BLaER1 treated with 17β-estradiol and CSF1 and Interleukin-3, amounts not matched to agents 10 nM and 100 nM (cell line): Measurements from ENCODE around the gene GALNT16.

Experiments
- H3K27ac ChIP-seq, 11 experiments: shearing (Covaris generic); formaldehyde crosslinking; 2 replicates each; pipeline ENCODE4 v1.8.1; 2022
- H3K27me3 ChIP-seq, 11 experiments: shearing (Covaris generic); formaldehyde crosslinking; 2 replicates each; pipeline ENCODE4 v1.8.1; 2022
- H3K36me3 ChIP-seq, 11 experiments: shearing (Covaris generic); formaldehyde crosslinking; 2 replicates each; pipeline ENCODE4 v1.8.1; 2022
- H3K4me1 ChIP-seq, 10 experiments: shearing (Covaris generic); formaldehyde crosslinking; 2 replicates each; pipeline ENCODE4 v1.8.1; 2022
- H3K4me2 ChIP-seq, 11 experiments: shearing (Covaris generic); formaldehyde crosslinking; 2 replicates each; pipeline ENCODE4 v1.8.1; 2022
- H3K4me3 ChIP-seq, 10 experiments: shearing (Covaris generic); formaldehyde crosslinking; 2 replicates each; pipeline ENCODE4 v1.8.1; 2022
- H3K9ac ChIP-seq, 11 experiments: shearing (Covaris generic); formaldehyde crosslinking; 2 replicates each; pipeline ENCODE4 v1.8.1; 2022
- H3K9me3 ChIP-seq, 11 experiments: shearing (Covaris generic); formaldehyde crosslinking; replicated peaks in 1 of 11; 2 replicates each; pipeline ENCODE4 v1.8.1; 2022
- H4K20me1 ChIP-seq, 11 experiments: shearing (Covaris generic); formaldehyde crosslinking; 2 replicates each; pipeline ENCODE4 v1.8.1; 2022
- Cebpa-rat ChIP-seq, 11 experiments: shearing (Covaris generic); IDR thresholded peaks; 2 replicates each; pipeline ENCODE4 v1.8.1; 2022

Gene GALNT16

DNA sequence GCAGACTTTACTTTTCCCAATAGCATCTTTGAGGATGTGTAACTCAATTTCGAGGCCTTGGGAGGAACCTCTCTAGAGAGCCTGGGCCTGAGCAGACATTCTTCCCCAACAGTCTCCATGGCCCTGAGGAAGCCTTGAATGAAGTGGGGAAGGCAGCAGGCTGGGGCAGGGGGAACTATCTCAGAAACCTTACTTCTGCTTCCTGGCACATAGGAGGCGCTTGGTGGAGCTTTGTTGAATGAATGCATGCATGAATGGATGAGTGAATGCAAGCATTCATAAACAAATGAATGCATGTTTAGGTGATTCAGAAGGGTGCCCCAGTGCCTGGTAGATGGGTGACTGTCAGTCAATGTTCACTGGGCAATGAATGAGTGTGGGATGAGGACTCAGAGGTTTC, 58.3 kb downstream of the GALNT16 start:
- H3K36me3 ChIP-seq = no peaks in the 10 kb centered on the region
- no peaks in the 10 kb centered on the region for H3K27me3 ChIP-seq
- H3K4me1 ChIP-seq = peaks cover 13 to 30% (median 21%) of the 10 kb centered on the region in 10 experiments; a peak in 19 of 20 replicates
- H3K9ac ChIP-seq = no peak overlapping the region
- no peaks in the 10 kb centered on the region for H3K9me3 ChIP-seq
- H3K4me3 ChIP-seq = no peak overlapping the region
- peak overlapping the region; percentile 8 to 69 (median 59); a peak in 19 of 22 replicates for H3K4me2 ChIP-seq
- no peak overlapping the region for H3K27ac ChIP-seq
- TF ChIP-seq Cebpa-rat (IDR thresholded peaks at IDR 0.05) = no peak
- H4K20me1 ChIP-seq = peaks cover 0 to 8% (median 0%) of the 10 kb centered on the region in 11 experiments; a peak in 3 of 22 replicates

DNA sequence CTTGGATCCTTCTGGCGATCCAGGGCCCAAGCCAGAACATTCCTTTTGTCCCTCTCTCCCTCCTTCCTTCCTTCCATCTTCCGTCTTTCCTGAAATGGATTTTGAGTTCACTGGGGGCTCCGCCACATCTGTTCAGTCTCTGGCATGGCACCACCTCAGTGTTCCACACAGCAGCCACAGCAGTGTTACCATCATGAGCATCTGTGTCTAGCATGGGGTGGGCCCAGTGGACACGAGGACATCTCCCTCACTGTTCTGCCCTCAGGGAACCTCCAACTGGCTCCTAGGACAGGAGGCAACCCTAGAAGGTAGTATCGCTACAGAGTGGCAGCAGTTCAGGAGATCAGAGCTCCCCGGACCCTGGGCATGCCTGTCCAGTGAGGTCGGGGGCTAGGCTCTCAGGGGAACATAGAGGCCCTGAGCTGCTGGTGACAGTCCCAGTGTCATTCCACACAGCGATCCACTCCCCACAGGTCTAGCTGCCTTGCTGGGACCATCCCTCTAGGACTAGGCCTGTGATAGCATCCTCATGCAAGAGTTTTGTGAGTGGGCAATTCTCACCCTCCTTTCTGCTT, 59.0 kb downstream of the GALNT16 start:
- Histone ChIP-seq H3K4me3 (no peak overlapping the region), H3K9ac (no peak overlapping the region), H4K20me1 (peaks cover 0 to 8% (median 0%) of the 10 kb centered on the region in 11 experiments; a peak in 3 of 22 replicates), H3K27ac (no peak overlapping the region), H3K4me2 (peak overlapping the region in 6 of 11 experiments; percentile 13 to 69 (median 61); a peak in 5 of 22 replicates), H3K27me3 (no peaks in the 10 kb centered on the region), H3K36me3 (no peaks in the 10 kb centered on the region), H3K9me3 (no peaks in the 10 kb centered on the region), H3K4me1 (peaks cover 18 to 30% (median 24%) of the 10 kb centered on the region in 10 experiments)
- no peak for TF ChIP-seq Cebpa-rat (IDR thresholded peaks at IDR 0.05)

DNA sequence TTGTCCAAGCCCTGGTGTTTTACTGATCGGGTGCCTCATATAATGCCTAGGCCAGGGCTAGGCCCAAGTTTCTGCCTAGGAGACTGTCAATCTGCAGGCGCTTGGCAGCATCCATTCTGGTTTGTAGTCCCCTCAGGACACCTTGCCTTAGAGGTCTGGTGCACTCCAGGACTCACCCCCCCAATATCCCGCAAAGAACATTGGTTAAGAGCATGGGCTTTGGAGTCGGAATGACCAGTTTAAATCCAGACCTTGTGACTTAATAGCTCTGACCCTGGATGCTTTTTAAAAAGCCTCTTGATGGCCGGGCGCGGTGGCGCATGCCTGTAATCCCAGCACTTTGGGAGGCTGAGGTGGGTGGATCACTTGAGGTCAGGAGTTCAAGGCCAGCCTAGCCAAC, 60.0 kb downstream of the GALNT16 start:
- no peaks in the 10 kb centered on the region for H3K27me3 ChIP-seq
- H3K9ac ChIP-seq = no peak overlapping the region
- H3K4me2 ChIP-seq = no peak overlapping the region
- H3K36me3 ChIP-seq = no peaks in the 10 kb centered on the region
- no peak overlapping the region for H3K27ac ChIP-seq
- H3K9me3 ChIP-seq = no peaks in the 10 kb centered on the region
- H3K4me1 ChIP-seq = peaks cover 18 to 33% (median 26%) of the 10 kb centered on the region in 10 experiments
- TF ChIP-seq Cebpa-rat (IDR thresholded peaks at IDR 0.05) = no peak
- H4K20me1 ChIP-seq = peaks cover 0 to 8% (median 0%) of the 10 kb centered on the region in 11 experiments; a peak in 3 of 22 replicates
- H3K4me3 ChIP-seq = no peak overlapping the region

DNA sequence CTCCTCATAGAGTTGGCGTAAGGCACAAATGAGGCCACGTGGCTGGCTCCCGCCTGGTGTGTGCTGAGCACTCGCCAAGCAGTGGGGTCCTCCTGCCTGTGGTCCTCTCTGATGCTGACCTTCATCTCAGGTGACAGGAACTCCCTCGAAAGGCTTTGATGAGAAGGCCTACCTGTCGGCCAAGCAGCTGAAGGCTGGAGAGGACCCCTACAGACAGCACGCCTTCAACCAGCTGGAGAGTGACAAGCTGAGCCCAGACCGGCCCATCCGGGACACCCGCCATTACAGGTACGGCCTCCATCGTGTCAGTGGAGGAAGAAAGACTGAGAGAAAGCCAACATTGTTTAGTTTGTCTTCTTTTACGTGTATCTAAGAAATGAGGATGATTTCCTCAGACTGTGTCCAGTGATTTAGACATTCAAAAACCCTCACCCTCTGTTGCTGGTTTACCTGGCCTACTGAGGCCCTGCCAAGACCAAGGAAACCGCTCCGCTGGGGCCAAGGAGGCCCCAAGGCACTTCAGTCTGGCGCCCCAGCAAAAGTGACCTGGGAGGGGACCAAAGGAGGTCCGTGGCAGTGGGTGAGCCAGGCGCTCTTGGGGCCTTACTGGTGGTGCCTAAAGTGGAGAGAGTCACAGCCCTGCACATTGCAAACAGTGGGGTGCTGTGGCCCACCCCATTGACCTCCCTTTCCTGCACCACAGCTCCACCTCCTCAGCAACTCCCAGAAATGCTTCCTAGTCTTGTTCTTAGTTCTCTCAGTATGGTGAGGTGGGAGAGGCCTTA, 60.8 kb downstream of the GALNT16 start:
- Histone ChIP-seq H3K36me3 (no peaks in the 10 kb centered on the region), H3K27ac (no peak overlapping the region), H3K9ac (no peak overlapping the region), H3K9me3 (no peaks in the 10 kb centered on the region), H3K4me1 (peaks cover 18 to 33% (median 26%) of the 10 kb centered on the region in 10 experiments), H3K4me3 (no peak overlapping the region), H3K4me2 (no peak overlapping the region), H4K20me1 (peaks cover 0 to 8% (median 0%) of the 10 kb centered on the region in 11 experiments; a peak in 3 of 22 replicates), H3K27me3 (no peaks in the 10 kb centered on the region)
- no peak for TF ChIP-seq Cebpa-rat (IDR thresholded peaks at IDR 0.05)

DNA sequence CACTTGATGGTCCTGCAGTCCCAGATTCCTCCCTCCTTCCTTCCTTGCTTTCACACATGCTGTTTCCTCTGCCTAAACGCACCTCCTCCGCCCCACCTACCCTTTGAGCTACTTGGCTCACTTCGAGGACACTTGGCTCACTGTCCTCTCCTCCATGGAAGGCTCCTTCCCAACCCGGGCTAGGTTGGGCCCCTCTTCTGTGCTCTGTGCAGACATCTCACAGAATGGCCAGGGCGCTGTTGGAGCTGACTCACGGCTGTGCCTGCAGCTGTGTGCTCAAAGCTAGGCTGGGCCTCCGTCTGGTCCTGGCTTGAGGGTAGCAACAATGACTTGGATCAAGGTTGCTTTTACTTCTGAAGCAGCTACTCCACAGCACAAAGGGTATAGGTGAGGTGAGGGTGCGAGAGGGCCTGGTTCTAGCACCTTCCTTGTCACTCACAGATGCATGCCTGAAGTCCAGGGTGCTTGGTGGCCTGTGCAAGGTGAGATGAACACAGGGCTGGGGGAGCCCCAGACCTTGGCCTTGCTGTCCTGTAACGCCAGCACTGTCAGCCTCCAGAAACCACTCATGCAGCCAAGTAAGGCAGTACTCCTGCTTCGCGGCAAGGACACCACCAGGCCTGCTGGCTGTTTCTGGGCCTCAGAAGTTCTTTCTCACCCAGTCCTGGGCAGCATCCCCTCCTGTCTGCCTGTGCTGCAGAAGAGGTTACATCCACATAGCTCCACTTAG, 61.8 kb downstream of the GALNT16 start:
- Histone ChIP-seq H3K9me3 (no peaks in the 10 kb centered on the region), H4K20me1 (peaks cover 0 to 8% (median 0%) of the 10 kb centered on the region in 11 experiments; a peak in 3 of 22 replicates), H3K27ac (no peak overlapping the region), H3K36me3 (no peaks in the 10 kb centered on the region), H3K4me2 (no peak overlapping the region), H3K27me3 (no peaks in the 10 kb centered on the region), H3K9ac (no peak overlapping the region), H3K4me1 (peaks cover 18 to 33% (median 23%) of the 10 kb centered on the region in 10 experiments), H3K4me3 (no peak overlapping the region)
- TF ChIP-seq Cebpa-rat (IDR thresholded peaks at IDR 0.05) = no peak

DNA sequence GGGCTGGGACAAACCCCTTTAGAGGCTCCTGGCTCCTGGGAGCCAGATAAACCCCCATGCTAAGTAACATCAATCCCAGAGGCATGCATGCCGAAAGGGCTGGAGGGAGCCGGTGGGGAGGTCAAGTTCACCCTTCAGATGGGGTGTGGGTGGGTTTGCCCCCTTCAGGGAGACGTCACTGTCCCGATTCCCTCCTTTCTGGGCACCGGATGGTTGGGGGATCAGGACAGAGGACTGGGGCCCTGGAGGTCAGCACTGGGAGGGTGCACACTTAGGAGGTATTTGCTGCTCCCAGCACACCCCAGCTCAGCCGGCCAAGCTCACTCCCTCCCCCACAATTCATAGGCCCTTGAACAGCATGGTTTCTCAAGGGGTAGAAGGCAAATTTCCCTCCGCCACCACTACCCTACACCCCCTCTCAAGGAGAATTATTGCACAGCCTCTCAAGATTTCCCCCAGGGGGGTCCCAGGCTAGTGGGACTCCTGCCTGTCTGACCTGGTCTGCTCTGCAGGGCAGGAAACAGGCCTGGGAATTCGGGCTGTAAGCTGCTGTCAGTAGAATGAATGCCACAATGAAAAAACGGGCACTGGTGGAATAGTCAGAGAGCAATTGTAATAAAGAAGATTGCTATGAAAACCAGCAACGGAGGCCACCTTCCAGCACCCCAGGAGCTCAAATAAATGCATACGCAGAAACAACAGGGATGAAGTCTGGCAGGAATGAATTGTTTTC, 63.5 kb downstream of the GALNT16 start:
- Histone ChIP-seq H3K4me1 (peaks cover 6 to 21% (median 14%) of the 10 kb centered on the region in 10 experiments), H3K27ac (no peak overlapping the region), H3K4me2 (peak overlapping the region in 4 of 11 experiments; percentile 10 to 30 (median 22); a peak in 5 of 22 replicates), H3K9ac (no peak overlapping the region), H4K20me1 (peaks cover 0 to 8% (median 0%) of the 10 kb centered on the region in 11 experiments; a peak in 2 of 22 replicates), H3K36me3 (no peaks in the 10 kb centered on the region), H3K4me3 (no peak overlapping the region), H3K27me3 (no peaks in the 10 kb centered on the region), H3K9me3 (no peaks in the 10 kb centered on the region)
- TF ChIP-seq Cebpa-rat (IDR thresholded peaks at IDR 0.05) = no peak

DNA sequence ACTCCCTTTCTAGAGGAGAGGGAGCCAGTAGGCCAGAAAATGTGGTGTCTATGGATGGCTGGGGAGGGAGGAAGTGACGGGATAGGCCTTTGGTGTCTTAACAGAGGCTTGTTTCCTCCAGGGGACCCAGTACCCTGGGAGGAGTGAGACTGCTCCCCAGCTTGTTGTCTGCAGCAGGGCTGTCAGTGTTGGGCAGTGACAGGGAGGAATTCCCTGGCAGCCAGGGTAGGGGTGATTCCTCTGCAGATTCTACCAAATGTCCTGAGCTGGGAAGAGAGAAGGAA, 64.0 kb downstream of the GALNT16 start:
- H3K27me3 ChIP-seq = no peaks in the 10 kb centered on the region
- no peak overlapping the region for H3K9ac ChIP-seq
- peak overlapping the region in 6 of 11 experiments; percentile 10 to 30 (median 25); a peak in 7 of 22 replicates for H3K4me2 ChIP-seq
- no peak overlapping the region for H3K4me3 ChIP-seq
- no peak for TF ChIP-seq Cebpa-rat (IDR thresholded peaks at IDR 0.05)
- H3K27ac ChIP-seq = no peak overlapping the region
- H3K9me3 ChIP-seq = no peaks in the 10 kb centered on the region
- peaks cover 0 to 8% (median 0%) of the 10 kb centered on the region in 11 experiments; a peak in 2 of 22 replicates for H4K20me1 ChIP-seq
- peaks cover under 1 to 20% (median 10%) of the 10 kb centered on the region in 10 experiments; a peak in 15 of 20 replicates for H3K4me1 ChIP-seq
- no peaks in the 10 kb centered on the region for H3K36me3 ChIP-seq

DNA sequence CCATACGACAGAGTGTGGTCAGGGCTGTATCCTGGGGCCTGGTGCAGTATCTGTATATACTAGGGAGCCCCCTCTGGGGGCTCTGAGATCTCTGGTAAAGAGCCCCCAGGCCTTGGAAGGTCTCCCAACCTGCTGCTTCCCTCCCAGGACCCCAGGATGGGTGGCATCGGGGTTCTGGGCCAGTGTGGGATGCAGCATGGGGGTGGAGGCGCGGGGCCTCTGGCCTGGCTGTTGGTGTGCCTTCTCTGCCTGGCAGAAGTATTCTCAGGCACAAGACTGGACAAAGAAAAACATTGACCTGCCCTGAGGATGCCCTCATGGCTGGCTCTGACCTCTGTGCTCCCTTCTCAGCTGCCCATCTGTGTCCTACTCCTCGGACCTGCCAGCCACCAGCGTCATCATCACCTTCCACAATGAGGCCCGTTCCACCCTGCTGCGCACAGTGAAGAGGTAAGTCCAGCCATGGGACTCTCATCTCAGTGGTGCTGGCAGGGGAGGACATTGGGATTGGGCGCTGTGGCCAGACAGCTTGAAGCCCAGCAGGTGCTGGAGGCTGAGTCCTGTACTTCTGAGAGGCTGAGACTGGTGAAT, 64.5 kb downstream of the GALNT16 start:
- H3K36me3 ChIP-seq = no peaks in the 10 kb centered on the region
- no peak overlapping the region for H3K4me3 ChIP-seq
- H3K4me1 ChIP-seq = peaks cover 0 to 20% (median 9%) of the 10 kb centered on the region in 10 experiments; a peak in 10 of 20 replicates
- H4K20me1 ChIP-seq = peaks cover 0 to 8% (median 0%) of the 10 kb centered on the region in 11 experiments; a peak in 1 of 22 replicates
- TF ChIP-seq Cebpa-rat (IDR thresholded peaks at IDR 0.05) = no peak
- H3K9me3 ChIP-seq = no peaks in the 10 kb centered on the region
- no peak overlapping the region for H3K9ac ChIP-seq
- no peaks in the 10 kb centered on the region for H3K27me3 ChIP-seq
- peak overlapping the region in 6 of 11 experiments; percentile 10 to 30 (median 25); a peak in 6 of 22 replicates for H3K4me2 ChIP-seq
- H3K27ac ChIP-seq = no peak overlapping the region
